ENCODE data around the gene PIWIL4.

PIWIL4 gene

DNA sequence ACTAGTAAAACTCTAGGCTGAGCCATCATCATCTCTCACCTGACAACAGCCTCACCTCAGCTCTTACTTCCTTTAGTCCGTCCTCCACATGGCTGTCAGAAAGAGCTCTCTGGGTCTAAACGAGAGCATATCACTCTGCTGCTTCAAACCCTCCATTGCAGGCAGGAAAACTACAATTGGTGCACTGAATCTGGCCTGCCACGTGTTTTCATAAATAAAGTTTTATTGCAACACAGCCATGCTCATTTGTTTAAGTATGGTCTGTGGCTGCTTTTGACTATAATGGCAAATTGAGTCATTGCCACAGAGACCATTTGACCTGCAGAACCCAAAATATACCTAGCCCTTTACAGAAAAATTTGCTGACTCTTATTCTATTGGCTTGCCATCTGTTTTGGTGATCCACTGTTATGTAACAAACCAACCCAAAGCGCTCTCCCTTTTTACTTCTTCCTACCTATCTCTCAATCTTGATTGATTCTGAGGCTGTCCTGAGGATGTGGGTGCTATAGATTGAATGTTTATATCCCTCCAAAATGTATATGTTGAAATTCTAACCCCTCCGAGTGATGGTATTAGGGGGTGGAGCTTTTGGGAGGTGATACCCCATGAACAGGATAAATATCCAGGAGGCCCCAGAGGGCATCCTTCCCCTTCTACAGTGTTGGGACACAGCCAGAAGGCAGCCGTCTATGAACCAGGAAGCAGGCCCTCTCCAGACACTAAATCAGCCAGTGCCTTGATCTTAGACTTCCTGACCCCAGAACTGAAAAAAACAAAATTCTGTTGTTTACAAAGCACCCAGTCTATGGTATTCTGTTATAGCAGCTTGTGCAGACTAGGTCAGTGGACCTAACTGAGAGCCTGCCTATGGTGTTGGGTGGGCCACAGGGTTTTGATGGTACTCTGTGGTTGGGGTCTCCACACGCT is 99.9 kb downstream of the PIWIL4 start:
- DNase-seq, result no peak

DNA sequence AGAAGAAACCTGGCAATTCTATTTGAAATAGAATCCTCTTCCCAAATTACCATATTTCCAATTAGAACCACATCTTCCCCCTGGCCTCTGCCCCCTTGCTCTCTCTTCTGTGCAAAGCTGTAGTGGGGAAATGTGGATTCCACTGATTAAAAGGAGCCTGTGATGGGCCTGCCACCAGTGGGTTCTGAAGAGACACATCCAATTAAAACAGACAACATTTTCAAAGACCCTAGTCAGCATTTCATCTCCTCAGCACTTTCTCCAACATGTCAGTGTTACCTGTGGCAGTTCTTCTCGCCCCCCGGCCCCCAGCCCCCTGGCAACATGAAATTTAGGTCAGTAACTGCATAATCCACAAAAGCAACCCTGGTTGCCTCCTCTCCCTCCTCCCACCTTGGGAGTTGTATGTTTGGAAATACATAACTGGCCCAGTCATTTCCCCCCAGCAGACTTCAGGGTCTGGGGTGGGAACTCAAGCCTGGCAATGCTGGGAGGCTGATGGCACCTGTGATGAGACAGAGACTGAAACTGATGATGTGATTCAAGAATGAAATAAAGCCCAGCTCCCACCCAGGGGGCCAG is 101.1 kb downstream of the PIWIL4 start:
- DNase-seq, result no peak

- no peak for DNase-seq
Observed at GRCh38 chr11:94669023-94669422, 101.9 kb downstream of the PIWIL4 start.
